ENCODE data around the gene ASB5.
A peak's percentile ranks its signal among the peaks of the same experiment; 100 is the strongest.
"Not testable (repeated sequence)": the region's sequence is repeated elsewhere in the genome, so short reads cannot be mapped to it uniquely, and the experiment has no call there.

The ASB5 gene

DNA sequence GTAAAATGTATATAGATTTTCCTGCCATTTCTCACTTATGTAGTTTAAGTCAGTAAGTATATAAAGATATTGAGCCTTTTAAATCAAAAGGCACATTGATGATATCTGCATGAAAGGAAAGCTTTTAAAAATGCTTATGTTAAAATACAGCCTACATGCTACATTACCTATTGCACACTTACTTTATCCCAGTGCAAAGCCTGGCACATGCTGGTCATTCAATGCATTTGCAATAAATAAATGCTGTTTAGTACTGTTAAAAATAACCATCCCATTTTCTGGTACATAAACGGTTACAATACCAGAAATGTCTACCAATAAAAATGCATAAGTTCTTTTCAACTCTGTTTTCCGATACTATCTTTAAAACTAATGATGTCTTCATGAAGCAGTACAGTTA lies 51.5 kb downstream of the ASB5 start:
- DNase-seq, result no peak

DNA sequence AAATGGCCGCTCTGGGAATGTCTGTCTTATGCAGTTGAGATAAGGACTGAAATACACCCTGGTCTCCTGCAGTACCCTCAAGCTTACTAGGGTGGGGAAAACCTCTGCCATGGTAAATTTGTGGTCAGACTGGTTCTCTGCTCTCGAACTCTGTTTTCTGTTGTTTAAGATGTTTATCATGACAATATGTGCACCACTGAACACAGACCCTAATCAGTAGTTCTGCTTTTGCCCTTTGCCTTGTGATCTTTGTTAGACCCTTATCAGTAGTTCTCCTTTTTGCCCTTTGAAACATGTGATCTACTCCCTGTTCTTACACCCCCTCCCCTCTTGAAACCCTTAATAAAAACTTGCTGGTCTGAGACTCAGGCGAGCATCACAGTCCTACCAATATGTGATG lies 56.7 kb downstream of the ASB5 start:
- DNase-seq, result not testable (repeated sequence)

DNA sequence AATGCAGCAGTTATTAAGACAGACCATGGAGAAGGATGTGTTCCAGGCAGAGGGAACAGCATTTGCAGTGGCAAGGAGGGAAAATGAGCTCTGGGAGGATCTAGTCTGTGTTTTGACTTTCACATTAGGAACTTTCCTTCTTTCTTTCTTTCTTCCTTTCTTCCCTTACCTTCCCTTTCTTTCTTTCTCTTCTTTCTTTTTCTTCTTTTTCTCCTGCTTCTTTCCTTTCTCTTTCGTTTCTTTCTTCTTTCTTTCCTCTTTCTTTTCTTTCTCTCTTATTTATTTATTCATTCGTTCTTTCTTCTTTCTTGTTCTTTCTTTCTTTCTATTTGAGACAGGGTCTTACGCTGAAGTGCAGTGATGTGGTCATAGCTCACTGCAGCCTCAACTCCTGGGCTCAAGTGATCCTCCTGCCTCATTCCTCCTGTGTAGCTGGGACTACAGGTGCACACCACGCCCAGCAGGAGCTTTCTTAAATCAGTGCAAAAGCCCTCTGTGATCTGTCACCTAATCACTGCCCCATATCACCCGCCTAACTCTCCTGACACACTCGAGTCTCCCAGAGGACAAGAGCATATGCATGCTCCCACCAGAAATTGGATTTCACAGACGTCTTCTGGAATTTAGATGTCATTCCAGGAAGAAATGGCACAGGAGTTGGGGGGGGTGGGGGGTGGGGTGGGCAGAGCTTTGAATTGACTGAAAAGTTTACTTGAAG lies 58.3 kb downstream of the ASB5 start:
- DNase-seq, result no peak

DNA sequence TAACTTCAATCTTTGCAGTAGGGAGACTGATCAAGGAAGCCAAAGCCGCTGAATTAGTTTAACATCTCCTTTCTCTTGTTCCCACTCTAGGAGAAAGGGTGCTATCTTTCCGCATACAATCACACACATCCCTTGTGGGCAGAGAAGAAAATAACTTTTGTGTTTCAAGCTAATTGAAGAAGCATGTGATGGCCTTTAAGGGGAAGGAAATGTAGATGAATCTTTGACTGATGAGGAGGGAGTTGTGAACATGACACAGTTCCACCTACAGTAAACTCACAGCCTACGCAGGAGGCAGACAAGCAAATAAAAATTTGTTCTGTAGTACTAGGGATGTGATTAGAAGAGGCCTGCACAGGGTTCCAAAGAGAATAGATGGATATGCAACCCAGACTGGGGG lies 58.9 kb downstream of the ASB5 start:
- no peak for DNase-seq

DNA sequence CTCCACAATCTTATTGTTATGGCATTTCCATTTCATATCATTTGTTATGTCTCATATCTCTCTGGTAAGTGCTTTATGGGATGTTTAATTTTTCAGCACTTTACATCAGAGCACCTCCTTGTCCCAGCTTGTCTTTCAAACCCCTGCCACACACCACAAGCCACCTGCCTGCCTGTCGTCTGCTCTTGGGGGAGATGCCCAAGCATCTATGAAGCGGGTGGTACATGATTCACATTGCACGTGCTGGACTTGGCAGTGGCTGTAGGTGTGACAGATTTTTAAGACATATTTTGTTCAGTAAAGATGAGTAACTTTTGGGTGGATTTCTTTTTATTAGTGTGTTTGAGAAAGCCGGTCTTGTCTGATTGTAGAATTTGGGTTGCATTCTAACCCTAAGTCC lies 59.5 kb downstream of the ASB5 start:
- DNase-seq, result no peak

DNA sequence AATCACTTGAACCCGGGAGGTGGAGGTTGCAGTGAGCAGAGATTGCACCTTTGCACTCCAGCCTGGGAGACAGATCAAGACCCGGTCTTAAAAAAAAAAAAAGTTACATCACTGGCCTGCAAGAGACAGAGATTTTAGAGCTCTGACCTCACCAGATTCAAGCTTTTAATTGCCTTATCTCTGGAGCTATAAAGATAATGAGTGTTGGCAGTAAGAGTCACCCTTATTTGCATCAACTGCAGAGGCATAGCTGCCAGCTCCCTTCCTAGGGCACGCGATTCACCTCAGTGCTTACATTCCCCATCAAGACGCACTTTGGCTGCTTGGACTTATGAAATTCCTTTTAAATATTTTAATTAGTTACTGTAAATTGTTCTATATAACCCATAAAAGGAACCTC lies 61.2 kb downstream of the ASB5 start:
- DNase-seq, result no peak

DNA sequence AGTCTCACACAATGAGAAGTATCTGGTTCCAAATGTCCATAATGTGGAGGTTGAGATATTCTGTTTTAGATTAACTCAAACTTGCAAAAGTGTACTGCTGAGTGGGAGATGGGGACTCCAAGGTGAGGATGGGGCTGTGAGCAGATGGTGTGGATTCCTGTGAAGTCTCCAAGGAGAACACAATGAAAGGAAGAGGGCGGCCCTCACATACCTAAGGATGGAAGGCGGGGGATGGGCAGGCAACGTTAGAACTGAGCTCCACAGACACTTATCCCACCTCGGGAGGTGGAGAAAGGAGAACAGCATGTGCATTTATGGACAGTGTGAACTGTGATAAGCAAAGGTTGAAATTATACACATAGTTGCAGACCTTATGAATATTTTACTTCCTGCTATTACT lies 63.7 kb downstream of the ASB5 start:
- no peak for DNase-seq

DNA sequence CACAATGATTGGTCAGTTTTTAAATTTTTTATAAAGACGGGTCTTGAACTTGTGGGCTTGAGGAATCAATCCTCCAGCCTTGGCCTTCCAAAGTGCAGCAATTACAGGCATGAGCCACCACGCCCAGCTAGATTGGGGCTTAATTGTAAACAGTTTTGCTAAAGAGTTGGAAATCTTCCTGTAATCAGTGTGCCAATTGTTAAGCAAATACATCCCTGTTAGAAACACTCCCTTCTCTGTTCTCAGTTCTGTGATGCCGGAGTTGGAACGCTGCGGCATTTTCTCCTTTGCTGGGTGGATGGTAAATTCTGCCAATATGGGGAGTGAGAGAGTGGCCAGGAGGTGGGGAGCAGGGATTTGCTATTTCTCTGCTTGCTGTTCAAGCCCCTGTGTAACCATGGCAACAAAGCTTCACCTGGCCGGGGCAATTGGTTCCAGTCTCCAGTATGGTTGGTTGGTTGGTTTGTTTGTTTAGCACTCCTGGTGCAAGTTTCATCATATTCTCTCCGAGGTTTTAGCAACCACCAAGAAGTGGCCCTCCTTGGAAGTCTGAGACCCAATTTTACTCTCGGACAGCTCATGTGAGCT lies 70.6 kb downstream of the ASB5 start:
- no peak for DNase-seq

DNA sequence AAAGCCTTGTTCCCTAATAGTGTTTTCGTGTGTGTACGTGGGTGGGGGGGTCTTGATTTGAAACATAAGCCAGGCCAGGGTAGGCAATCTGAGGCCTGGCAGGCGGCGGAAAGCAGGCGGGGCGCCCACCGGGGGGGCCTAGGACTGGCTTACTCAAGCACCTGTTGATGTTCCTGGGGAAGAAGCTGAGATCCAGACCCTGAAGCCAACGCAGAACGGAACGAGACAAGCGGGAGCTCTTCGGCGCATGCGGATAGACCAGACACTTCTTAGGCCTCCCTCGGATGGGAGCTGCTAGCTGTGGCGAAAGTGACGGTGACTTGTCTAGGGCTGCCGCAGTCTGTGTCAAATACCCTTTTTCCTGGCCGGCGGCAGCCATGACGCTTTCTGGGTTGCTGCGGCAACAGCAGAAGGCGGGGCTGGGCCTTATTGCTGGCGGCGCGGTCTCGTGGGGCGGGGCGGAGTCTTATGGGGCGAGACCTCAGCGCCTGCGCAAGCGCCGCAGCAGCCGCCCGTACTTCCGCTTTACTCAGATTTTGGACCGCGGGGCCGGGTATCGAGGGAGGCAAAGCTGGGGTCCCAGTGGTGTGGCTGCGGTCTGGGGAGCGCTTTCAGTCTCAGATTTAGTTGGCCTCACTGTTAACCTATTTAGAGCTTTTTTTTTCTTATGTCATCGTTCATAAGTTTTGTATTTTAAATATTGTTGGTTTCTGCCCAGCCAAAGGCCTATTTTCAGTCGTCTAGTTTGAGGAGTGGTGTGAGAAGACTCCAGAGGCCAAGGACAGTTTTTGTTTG lies 73.6 kb downstream of the ASB5 start, which contains the start of gene SPATA4:
SPATA4 (minus strand) TSS at position 402 of the 795 bp plus-strand sequence; CDS start at position 379, 23 bp downstream.
- peak; percentile 57 to 81 for DNase-seq

DNA sequence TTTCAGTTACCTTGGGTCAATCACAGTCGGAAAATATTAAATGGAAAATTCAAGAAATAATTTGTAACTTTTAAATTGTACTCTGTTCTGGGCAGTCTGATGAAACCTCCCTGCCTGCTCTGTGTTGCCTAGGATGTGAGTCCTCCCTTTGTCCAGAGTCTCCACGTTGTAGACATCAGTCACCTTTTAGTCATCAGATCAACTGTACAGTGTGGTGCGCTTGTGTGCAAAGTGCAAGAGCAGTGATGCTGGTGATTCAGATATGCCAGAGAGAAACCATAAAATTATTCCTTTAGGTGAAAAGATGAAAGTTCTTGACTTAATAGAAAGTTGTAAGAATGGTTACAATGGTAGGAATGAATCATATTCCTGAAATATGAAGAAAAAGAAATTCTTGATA lies 75.1 kb downstream of the ASB5 start:
- no peak for DNase-seq

DNA sequence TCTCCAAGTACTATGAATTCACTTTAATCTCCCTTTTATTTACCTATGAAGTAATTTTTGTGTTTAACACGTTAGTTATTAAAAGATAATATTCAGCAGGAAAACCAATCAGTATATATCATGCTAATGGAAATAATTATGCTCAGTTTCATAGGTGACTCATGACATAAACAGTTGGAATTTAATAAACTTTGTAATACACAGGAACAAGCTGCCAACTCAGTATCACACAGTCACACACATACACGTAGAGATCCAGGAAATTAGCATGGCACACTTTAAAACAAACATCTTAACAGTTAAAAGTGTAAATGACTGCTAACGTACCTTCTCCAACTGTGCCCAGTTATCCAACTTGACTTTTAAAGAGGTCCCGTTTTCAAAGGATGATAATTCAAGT lies 75.9 kb downstream of the ASB5 start:
- no peak for DNase-seq

DNA sequence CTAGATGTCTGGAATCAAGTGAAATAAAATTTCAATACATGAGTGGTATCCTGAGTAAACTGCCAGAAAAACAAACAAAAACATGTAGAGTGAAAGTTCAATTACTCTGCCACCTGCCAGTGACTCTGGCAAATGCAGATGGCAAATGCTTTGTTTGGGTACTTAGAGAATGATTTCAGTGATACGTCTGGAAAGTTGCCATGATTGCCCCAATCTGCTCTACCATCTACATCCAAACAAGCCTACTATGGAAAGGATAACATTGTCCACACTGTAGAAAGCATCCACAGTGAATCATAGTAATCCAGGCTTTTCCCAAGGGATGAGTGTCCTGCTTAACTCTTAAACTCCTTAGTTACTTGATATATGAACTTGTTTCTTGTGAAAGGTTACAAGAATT lies 77.0 kb downstream of the ASB5 start:
- no peak for DNase-seq

DNA sequence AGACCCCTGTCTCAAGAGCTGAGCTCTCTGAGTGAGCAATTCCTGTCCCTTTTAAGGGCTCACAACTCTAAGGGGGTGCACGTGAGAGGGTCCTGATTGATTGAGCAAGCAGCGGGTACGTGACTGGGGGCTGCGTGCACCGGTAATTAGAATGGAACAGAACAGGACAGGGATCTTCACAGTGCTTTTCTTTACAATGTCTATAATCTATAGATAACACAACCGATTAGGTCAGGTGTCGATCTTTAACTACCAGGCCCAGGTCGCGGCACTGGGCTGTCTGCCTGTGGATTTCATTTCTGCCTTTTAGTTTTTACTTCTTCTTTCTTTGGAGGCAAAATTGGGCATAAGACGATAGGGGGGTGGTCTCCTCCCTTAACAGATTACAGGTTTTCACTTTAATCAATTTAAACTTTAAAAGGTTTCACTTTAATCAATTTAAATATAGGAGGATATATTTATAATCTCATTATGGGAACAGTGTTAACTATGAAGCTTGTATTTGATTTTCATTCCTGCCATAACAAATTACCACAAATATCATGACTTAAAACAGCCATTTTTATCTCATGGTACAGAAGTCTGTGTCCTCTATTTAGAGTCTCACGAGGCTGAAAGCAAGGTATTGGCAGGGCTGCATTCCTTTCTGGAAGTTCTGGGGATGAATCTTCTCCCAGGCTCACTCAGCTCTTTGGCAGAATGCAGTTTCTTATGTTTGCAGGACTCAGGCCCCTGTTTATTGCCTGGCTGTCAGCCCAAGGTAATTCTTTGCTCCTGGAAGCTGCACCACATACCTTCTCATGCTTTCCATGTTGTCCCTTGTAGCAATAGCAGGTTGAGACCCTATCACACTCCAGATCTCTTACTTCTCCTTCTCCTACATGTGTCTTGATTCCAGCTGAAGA lies 78.9 kb downstream of the ASB5 start:
- DNase-seq, result no peak

DNA sequence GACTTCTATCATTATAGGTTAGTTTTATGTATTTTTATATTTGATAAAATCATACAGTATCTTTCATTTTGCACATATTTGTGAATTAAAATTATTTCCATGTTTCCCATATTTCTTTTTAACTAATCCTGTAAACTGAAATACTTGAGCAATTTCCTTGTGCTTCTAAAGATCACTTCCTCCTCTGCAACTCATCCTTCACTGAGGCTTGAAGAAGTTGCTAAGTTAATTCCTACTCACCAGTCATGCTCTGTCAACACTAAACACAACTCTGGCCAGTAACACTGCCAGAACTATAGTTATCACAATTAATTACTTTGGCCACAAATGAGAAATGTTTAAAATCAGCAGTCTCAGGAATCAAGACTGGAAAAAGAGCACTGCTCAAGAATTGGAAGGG lies 80.4 kb downstream of the ASB5 start:
- DNase-seq, result no peak

DNA sequence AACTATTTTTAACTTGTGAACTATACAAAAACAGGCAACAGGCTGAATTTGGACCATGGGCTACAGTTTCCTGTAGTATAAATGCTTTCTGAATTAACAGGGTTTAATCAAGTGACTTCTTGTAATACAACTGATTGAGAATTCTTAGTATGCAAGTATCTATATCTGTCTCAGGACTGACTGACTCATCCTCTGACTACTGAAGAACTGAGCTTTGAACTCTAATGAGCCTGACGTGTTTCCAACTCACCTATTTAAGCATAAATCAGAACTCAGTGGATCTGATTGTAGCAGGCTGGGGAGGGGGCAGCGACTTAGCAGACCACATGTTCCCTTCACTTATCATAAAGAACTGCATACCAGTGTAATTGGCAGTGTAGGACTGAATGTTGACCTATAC lies 81.4 kb downstream of the ASB5 start:
- no peak for DNase-seq

DNA sequence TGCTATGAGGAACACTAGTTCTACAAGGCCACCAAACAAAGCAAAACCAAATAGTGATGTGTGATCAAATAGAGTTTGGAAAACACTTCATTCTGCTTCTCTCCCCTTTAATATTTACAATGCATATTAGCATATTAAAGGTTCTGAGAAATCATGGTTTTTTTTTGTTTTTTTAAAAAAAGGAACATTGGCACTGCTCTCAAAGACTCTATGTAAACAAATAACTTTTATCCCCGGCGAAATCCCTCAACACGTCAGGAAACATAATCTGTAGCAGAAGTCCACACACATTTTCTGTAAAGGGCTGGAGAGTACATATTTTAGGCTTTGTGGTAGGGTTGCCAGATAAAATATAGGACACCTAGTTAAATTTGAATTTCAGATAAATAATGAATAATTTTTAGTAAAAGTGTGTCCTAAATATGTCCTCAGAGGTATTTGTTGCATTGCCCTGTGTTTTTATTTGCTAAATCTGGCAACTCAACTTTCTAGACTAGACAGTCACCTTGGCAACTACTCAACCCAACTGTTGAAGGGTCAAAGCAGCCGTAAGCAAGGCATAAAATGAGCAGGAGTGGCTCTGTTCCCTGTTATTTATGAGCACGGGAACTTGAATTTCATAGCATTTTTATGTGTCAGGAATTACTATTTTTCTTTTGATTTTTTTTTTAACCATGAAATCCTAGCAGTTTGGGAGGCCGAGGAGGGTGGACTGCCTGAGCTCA lies 82.2 kb downstream of the ASB5 start:
- no peak for DNase-seq

DNA sequence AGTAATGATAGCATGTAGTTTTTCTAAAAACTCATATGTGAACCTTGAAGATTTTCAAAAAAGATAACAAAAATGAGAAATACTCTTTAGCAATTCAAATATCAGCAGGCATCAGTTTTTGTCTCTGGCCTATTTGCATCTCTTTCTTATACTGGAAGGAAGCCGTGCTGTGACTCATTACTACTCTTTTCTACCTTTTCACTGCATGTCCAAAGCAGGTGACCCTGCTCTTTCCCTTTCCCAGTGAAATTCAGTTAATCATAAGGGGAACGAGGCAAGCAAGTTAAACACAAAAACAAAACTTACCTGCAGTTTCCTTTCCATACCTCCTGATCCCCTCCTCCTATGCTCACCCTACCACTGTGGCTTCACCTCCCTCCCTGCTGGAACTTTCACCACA lies 83.0 kb downstream of the ASB5 start:
- no peak for DNase-seq

DNA sequence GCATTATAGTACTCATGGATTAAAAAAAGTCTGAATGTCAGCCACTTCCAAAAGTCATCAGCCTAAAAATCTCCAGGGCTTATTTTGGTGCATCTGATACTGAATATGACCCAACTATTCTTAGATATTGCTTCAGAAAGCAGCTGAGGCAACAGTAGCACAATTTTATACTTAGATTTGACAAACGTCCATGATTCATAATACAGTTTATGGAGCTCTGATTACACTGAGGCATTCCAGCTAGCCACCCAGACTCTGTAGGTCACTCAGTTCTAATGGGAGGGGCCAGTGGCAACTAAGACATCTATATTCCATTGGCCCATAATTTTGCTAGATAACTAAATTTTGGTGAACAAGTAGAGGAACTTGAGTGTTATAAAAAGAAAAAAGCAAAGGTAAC lies 84.0 kb downstream of the ASB5 start:
- DNase-seq, result no peak

All from cerebellar nuclear complex (tissue), 1 donor.